Globus pallidus (tissue), 1 donor: ENCODE measurements around the gene TPSG1.
"Not testable (repeated sequence)": the region's sequence is repeated elsewhere in the genome, so short reads cannot be mapped to it uniquely, and the experiment has no call there.

Source experiments
- DNase-seq: peaks from one replicate; pipeline ENCODE4 v3.0.0-alpha.2; 2015; ENCODE audit warnings: low spot score

Gene TPSG1

GRCh38 chr16:1230471-1231212, 5.6 kb upstream of the TPSG1 start:
- DNase-seq: not testable (repeated sequence)

DNA sequence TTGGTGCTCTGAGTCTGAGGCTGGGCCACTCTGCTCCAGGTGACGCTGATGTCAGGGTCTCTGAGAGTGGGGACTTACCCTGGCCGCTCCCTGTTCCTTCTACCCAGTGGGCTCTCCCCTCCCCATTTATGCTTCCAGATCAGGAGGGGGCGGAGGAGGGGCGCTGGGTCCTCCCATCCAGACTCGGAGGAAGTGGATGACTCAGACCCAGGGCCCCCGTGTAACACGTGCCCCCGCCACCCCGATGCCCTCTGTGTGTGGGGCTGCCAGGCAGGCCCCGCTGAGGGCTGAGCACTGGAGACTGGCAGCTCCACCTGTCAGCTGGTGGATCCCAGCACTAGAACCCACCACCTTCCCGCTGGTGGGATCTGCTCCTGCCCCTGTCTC, 5.0 kb upstream of the TPSG1 start, which contains the start of gene TPSB2:
TPSB2 (minus strand) TSS at position 101 of the 387 bp plus-strand sequence. CDS start 233 bp downstream, outside the sequence.
- DNase-seq: not testable (repeated sequence)

- DNase-seq: not testable (repeated sequence)
Measured at GRCh38 chr16:1229476-1229875, 4.4 kb upstream of the TPSG1 start.

DNA sequence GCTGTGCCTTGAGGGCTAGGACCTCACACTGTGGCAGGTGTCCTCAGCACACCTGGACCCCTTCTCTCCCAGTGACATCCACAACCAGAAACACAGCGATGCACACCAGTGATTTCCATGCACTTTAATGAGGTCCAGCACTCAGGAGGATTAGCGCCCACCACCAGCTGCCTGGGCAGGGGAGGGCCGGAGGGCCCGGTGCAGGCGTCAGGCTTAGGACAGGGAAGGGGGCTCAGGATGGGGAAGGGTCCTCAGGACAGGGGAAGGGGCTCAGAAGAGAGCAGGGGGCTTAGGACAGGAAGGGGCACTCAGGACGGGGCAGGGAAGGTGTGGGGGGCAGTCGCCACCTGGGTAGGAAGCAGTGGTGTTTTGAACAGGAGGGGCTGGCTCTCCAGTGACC, 3.2 kb upstream of the TPSG1 start:
- not testable (repeated sequence) for DNase-seq

DNA sequence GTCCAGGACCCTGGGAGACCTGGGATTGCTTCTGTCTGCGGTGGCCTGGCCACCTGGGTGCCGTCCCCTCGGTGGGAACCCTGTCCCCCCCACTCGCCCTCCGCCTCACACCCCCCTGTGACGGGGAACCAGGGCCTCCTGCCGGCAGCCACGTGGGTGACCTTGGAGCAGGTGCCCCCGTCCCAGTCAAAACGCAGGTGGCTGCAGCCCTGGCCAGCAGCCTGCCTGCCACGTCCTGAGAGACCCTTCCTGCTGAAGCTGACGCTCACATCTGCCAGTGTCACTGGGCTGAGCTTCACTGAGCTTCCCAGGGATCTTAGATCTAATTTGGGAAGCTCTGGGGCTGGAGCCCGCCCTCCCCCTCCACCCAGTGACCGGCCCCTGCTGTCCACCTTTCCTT, 1.6 kb upstream of the TPSG1 start:
- not testable (repeated sequence) for DNase-seq

DNA sequence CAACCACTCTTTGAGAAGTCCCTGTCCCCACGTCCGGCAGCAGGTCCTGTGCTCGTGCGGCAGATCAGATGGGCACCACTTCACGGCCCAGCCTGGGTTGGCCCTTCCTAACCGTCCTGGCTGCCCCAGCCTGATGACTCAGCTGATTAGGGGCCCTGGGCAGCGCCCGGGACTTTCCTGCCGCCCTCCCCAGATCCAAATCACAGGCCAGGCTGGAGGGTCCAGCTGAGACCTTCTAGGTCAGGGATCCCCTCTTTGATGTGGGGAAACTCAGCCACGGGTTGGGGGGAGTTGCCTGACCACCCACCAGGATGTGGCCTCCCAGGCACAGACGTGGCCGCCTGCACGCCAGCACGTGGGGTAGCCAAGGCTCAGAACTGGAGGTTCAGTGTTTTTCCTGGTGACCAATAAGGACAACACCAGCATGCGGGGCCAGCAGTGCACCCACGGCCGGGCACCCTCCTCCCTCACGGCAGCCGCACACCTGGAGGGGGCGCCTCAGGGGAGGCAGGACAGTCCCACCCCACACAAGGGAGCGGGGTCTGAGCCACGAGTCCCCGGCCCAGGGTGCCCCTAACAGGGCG, 752 bp upstream of the TPSG1 start:
- DNase-seq: not testable (repeated sequence)

DNA sequence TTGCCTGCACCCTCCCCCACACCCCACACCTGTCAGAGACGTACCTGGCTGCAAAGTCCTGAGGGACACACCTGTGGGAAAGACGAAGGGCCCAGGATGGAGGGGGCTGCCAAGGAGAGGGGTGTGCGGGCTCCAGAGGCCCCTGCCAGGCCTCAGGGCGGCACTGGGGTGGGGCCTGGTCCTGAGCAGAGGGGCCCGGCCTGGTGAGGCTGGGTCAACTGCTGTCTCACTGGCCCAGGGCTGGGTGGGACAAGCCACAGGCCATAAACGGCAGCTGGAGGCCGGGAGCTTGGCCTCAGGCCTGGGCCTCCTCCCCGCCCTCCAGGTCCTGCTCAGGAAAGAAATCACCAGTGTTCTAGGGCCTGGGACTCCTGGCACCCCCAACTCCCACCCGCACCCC, 510 bp downstream of the TPSG1 start:
- DNase-seq: no peak

- no peak for DNase-seq
Measured at GRCh38 chr16:1223355-1224214, 1.5 kb downstream of the TPSG1 start.

DNA sequence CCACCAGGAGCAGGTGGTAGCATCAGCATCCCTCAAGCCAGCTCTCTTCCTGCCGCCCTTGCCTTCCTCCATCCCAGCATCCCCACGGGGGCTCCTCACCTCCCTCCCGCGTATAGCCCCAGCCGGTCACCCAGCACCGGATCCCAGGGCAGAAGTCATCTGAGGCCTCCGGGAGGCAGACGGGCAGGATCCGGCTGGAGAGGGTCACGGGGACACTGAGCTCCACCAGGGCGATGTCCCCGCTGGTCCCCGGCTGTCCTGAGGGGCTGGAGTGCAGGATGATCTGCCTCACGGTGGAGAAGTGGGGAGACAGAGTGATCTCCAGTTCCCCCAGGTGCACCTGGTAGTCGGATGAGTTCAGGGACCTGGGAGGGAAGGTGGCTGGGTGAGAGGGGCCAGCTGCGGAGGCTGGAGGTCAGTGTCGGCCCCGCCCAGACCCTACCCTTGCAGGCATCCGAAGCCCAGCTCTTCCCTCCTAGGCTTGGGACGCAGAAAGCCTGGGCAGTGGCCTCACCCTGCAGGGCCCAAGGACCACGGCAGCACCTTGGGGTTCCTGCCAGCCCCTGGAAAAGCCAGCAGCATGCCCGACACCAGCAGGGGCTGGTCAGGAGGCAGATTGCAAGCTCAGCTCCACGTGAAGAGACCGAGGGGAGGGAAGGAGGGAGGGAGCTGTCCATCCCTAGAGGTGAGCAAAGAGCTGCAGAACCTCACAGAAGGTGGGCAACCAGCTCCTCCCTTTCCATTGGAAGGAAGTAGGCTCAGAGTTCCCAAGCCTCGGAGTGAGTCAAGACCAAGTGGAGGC, 2.3 kb downstream of the TPSG1 start:
- no peak for DNase-seq

- no peak for DNase-seq
Measured at GRCh38 chr16:1221628-1222552, 3.2 kb downstream of the TPSG1 start.

DNA sequence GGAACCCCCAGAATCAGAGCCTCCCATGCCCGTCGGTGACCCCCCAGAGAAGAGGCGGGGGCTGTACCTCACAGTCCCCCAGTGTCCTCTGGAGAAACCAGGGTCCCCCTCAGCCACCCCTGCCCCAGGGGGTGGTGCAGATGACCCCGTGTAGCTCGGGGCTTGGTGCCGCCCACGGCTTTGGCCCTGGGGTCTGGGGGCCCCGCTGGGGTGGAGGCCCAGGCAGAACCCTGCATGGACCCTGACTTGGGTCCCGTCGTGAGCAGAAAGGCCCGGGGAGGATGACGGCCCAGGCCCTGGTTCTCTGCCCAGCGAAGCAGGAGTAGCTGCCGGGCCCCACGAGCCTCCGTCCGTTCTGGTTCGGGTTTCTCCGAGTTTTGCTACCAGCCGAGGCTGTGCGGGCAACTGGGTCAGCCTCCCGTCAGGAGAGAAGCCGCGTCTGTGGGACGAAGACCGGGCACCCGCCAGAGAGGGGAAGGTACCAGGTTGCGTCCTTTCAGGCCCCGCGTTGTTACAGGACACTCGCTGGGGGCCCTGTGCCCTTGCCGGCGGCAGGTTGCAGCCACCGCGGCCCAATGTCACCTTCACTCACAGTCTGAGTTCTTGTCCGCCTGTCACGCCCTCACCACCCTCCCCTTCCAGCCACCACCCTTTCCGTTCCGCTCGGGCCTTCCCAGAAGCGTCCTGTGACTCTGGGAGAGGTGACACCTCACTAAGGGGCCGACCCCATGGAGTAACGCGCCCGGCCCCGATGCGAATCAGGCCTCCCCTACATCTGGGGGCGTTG, 4.0 kb downstream of the TPSG1 start:
- DNase-seq: no peak

DNA sequence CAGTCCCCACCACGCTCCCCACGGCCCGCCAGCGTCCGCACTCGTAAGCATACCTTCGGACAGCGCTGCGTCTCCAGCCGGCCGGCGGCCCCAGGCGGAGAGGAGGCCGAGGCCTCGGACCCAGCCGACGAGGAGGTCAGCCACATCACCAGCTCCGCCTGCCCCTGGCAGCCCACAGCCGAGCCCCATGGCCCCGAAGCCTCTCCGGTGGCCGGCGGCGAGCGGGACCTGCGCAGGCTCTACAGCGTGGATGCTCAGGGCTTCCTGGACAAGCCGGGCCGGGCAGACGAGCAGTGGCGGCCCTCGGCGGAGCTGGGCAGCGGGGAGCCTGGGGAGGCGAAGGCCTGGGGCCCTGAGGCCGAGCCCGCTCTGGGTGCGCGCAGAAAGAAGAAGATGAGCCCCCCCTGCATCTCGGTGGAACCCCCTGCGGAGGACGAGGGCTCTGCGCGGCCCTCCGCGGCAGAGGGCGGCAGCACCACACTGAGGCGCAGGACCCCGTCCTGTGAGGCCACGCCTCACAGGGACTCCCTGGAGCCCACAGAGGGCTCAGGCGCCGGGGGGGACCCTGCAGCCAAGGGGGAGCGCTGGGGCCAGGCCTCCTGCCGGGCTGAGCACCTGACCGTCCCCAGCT, 4.9 kb downstream of the TPSG1 start:
- no peak for DNase-seq

DNA sequence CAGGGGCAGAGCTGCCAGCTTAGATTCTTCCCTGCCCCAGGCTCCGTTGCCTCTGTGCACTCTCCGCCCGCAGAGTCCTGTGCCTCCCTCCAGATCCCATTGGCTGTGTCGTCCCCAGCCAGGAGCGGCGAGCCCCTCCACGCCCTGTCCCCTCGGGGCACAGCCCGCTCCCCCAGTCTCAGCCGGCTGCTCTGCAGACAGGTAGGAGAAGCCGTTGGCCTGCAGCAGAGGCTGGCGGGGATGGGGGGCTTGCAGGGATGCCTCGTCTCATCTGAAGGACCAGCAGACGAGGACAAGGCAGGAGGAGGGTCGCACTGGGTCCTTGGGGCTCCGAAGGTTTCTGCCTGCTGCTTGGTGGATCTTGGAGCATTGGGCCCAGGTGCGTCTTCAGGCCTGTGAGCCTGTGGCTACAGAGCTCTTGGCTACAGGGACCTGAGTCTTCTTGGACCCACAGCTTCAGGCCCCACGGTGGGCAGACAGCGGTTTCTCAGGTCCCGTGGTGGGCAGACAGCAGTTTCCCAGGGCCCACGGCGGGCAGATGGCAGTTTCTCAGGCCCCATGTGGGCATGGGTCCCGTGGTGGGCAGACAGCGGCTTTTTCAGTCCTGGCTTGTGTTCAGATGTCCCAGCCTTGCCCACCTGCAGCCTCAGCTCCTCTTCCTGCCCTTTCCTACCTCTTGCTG, 6.0 kb downstream of the TPSG1 start:
- no peak for DNase-seq

GRCh38 chr16:1218061-1218929, 6.8 kb downstream of the TPSG1 start:
- DNase-seq: no peak

DNA sequence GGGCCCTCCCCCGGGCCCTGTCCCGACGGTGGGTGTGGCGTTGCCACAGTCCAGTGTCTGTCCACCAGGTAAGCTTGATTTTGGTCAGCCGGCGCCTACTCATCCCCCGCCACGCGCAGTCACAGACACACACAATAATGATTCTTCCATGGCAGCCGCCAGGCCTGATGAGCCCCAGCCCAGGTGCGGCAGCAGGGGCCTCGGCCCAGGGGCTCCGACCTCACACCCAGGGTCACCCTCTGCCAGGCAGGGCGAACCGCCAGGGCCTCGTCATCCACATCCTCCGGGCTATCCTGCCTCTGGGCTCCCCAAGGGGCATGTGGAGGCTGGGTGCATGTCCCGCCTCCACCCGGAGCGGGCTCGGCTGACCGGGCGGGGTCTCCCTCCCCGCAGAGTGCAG, 7.5 kb downstream of the TPSG1 start:
- no peak for DNase-seq

- no peak for DNase-seq
Measured at GRCh38 chr16:1216681-1217400, 8.2 kb downstream of the TPSG1 start.

DNA sequence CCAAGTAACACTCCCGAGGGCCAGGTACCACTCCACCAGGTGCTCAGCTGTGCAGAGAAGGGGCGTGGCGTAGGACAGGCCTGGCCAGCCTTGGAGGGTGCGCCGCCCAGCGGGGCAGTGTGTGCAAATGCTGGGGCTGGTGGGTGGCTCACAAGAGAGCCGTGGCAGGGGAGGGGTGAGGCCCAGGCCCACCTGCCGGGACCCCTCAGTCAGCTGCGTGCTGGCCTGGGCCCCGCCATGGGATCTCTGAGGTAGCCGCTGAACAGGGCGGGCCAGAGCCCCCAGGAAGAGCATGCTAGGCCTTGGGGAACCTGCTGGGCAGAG, 8.8 kb downstream of the TPSG1 start:
- DNase-seq: no peak
